OCI-LY1 (cell line): ENCODE data around the gene CFHR1.

Source experiments
- H2AFZ ChIP-seq: fragments of 200-600 bp; sonication (generic), shearing (Covaris generic); 2 replicates; pipeline ENCODE4 v1.6.0; 2014; ENCODE audit warnings: antibody characterized with exemption, mild to moderate bottlenecking, low read length
- H3F3A ChIP-seq: fragments of 200-600 bp; sonication (generic), shearing (Covaris generic); 2 replicates; pipeline ENCODE4 v1.6.0; 2014; ENCODE audit warnings: mild to moderate bottlenecking, antibody characterized with exemption, low read length, moderate library complexity; ENCODE audit not compliant: insufficient read depth
- H3K27ac ChIP-seq: fragments of 200-600 bp; sonication (generic); 2 replicates; pipeline ENCODE4 v1.5.1; 2014; ENCODE audit warnings: low read length, mixed run types, mild to moderate bottlenecking, low read depth; ENCODE audit not compliant: poor library complexity, severe bottlenecking
- H3K27me3 ChIP-seq: fragments of 200-600 bp; sonication (generic); 2 replicates; pipeline ENCODE4 v1.6.0; 2014; ENCODE audit warnings: antibody characterized with exemption, mild to moderate bottlenecking, low read length, moderate library complexity; ENCODE audit not compliant: insufficient read depth
- H3K36me3 ChIP-seq: fragments of 200-600 bp; sonication (generic); 2 replicates; pipeline ENCODE4 v1.6.1; 2014; ENCODE audit warnings: mild to moderate bottlenecking, antibody characterized with exemption, low read length, moderate library complexity, mixed read lengths; ENCODE audit not compliant: insufficient read depth
- H3K4me1 ChIP-seq: fragments of 200-600 bp; sonication (generic); 2 replicates; pipeline ENCODE4 v1.5.1; 2014; ENCODE audit warnings: mild to moderate bottlenecking, low read length, moderate library complexity; ENCODE audit not compliant: insufficient read depth, severe bottlenecking
- H3K4me2 ChIP-seq: fragments of 200-600 bp; sonication (generic), shearing (Covaris generic); 2 replicates; pipeline ENCODE4 v1.6.1; 2014; ENCODE audit warnings: low read length
- H3K4me3 ChIP-seq: fragments of 200-600 bp; sonication (generic); 2 replicates; pipeline ENCODE4 v1.5.1; 2014; ENCODE audit warnings: low read length, low read depth, mild to moderate bottlenecking, mixed read lengths; ENCODE audit not compliant: poor library complexity, severe bottlenecking
- H3K79me2 ChIP-seq: fragments of 200-600 bp; shearing (Covaris generic); 2 replicates; pipeline ENCODE4 v1.6.1; 2016; ENCODE audit warnings: mixed run types, low read length, mixed read lengths; ENCODE audit not compliant: insufficient read depth
- H3K9ac ChIP-seq: fragments of 200-600 bp; sonication (generic), shearing (Covaris generic); 2 replicates; pipeline ENCODE4 v1.6.1; 2014; ENCODE audit warnings: mild to moderate bottlenecking, low read length, mixed read lengths
- H3K9me2 ChIP-seq: fragments of 200-600 bp; sonication (generic), shearing (Covaris generic); 2 replicates; pipeline ENCODE4 v1.6.1; 2014; ENCODE audit warnings: low read depth, mild to moderate bottlenecking, low read length, mixed read lengths
- H3K9me3 ChIP-seq: fragments of 200-600 bp; shearing (Covaris generic); 2 replicates; pipeline ENCODE4 v1.6.1; 2014; ENCODE audit warnings: low read length, mixed read lengths
- H4K20me1 ChIP-seq: fragments of 200-600 bp; sonication (generic), shearing (Covaris generic); 2 replicates; pipeline ENCODE4 v1.6.0; 2016; ENCODE audit warnings: mild to moderate bottlenecking, low read length; ENCODE audit not compliant: insufficient read depth
- EZH2 ChIP-seq: fragments of 200-600 bp; sonication (generic), shearing (Covaris generic); IDR thresholded peaks from 2 replicates; pipeline ENCODE4 v1.8.0; 2017; ENCODE audit warnings: borderline replicate concordance, mixed run types, mild to moderate bottlenecking, antibody characterized with exemption, low read length, moderate library complexity, mixed read lengths
- TF ChIP-seq, protein P1 (sequence below): fragments of 200-600 bp; sonication (generic), shearing (Covaris generic); IDR thresholded peaks from 2 replicates; pipeline ENCODE4 v1.5.1; 2017; ENCODE audit warnings: mild to moderate bottlenecking, antibody characterized with exemption, low read length, moderate library complexity, mixed read lengths

CFHR1 gene

DNA sequence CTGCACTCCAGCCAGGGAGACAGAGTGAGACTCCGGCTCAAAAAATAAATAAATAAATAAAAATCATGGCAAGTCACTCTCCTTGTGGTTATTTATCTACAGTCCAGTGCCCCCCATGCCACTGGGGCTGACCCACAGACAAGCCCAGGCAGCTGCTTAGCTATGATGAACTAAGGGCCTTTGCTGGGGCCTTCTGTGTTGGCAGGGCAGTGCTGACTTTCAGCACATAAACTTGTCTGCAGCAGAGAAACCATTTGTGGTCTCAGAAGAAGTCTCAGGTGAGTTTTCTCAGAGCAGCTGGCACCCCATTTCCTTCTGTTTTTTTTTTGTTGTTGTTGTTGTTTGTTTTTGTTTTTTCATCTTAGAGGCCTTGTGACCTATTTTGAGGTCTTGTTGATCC is 47.4 kb downstream of the CFHR1 start:
- Histone ChIP-seq H3K4me2 (no peak overlapping the region), H4K20me1 (no peaks in the 10 kb centered on the region), H3F3A (no peaks in the 10 kb centered on the region), H2AFZ (no peak overlapping the region), H3K9me3 (no peaks in the 10 kb centered on the region), H3K9ac (no peak overlapping the region), H3K4me3 (no peak overlapping the region), H3K36me3 (no peaks in the 10 kb centered on the region), H3K4me1 (no peaks in the 10 kb centered on the region), H3K27me3 (no peaks in the 10 kb centered on the region), H3K79me2 (no peaks in the 10 kb centered on the region), H3K9me2 (no peaks in the 10 kb centered on the region), H3K27ac (no peak overlapping the region)
- no peak for TF ChIP-seq EZH2
- TF ChIP-seq, protein P1, sequence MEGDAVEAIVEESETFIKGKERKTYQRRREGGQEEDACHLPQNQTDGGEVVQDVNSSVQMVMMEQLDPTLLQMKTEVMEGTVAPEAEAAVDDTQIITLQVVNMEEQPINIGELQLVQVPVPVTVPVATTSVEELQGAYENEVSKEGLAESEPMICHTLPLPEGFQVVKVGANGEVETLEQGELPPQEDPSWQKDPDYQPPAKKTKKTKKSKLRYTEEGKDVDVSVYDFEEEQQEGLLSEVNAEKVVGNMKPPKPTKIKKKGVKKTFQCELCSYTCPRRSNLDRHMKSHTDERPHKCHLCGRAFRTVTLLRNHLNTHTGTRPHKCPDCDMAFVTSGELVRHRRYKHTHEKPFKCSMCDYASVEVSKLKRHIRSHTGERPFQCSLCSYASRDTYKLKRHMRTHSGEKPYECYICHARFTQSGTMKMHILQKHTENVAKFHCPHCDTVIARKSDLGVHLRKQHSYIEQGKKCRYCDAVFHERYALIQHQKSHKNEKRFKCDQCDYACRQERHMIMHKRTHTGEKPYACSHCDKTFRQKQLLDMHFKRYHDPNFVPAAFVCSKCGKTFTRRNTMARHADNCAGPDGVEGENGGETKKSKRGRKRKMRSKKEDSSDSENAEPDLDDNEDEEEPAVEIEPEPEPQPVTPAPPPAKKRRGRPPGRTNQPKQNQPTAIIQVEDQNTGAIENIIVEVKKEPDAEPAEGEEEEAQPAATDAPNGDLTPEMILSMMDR, result no peak

DNA sequence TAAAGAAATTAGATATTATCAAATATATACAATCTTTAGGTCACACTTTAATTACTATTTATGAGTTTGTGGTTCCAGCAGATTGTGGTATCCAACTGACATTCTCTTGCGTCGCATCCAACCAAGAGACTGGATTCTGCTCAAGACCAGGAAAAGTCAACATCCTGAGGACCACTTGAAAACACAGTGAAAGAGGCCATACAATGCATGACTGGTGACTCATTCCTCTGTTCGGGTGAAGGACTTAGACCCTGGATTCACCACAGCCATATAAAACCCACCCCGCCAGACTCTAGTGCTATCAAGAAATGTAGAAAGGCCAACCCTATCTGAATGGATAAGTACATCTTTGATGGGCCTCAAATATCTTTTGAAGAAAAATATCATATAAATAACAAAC is 53.9 kb downstream of the CFHR1 start:
- Histone ChIP-seq H3K9me2 (no peaks in the 10 kb centered on the region), H3K36me3 (no peaks in the 10 kb centered on the region), H4K20me1 (no peaks in the 10 kb centered on the region), H3K27me3 (no peaks in the 10 kb centered on the region), H3K79me2 (no peaks in the 10 kb centered on the region), H3K4me1 (no peaks in the 10 kb centered on the region), H2AFZ (no peak overlapping the region), H3F3A (no peaks in the 10 kb centered on the region), H3K4me3 (no peak overlapping the region), H3K9ac (no peak overlapping the region), H3K9me3 (no peaks in the 10 kb centered on the region), H3K27ac (no peak overlapping the region), H3K4me2 (no peak overlapping the region)
- no peak for TF ChIP-seq EZH2
- TF ChIP-seq, protein P1, result no peak

DNA sequence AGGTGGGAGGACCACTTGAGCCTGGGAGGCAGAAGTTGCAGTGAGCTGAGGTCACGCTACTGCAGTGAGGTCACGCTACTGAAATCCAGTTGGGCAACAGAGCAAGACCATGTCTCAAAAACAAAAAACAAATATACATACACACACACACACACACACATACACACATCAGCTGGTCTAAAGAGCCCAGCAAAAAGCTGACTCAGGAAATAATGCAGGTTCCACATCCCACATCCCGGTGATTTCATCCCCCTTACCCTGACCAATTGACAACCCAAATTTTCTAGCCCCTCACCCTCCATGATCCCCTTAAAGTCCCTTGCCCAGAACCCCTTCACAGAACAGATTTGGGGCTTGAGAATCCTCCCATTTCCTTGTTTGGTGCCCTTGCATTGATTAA is 56.4 kb downstream of the CFHR1 start:
- Histone ChIP-seq H3K4me2 (no peak overlapping the region), H3K4me1 (no peaks in the 10 kb centered on the region), H3K9me3 (no peaks in the 10 kb centered on the region), H3K79me2 (no peaks in the 10 kb centered on the region), H3K9me2 (no peaks in the 10 kb centered on the region), H3K27ac (no peak overlapping the region), H2AFZ (no peak overlapping the region), H4K20me1 (no peaks in the 10 kb centered on the region), H3F3A (no peaks in the 10 kb centered on the region), H3K27me3 (no peaks in the 10 kb centered on the region), H3K4me3 (no peak overlapping the region), H3K9ac (no peak overlapping the region), H3K36me3 (no peaks in the 10 kb centered on the region)
- TF ChIP-seq EZH2, result no peak
- TF ChIP-seq, protein P1, result no peak
